ENCODE results near the gene SLC66A2.

The SLC66A2 gene

GRCh38 chr18:79917169-79917852 lies 34.1 kb downstream of the SLC66A2 start:
- no peak for DNase-seq

- DNase-seq = no peak
These were observed 34.8 kb downstream of the SLC66A2 start for GRCh38 chr18:79916546-79917168.

- DNase-seq = no peak
These were observed 35.3 kb downstream of the SLC66A2 start for GRCh38 chr18:79916128-79916494.

GRCh38 chr18:79915161-79916127 lies 36.0 kb downstream of the SLC66A2 start:
- DNase-seq = no peak

- DNase-seq = no peak
These were observed 36.8 kb downstream of the SLC66A2 start for GRCh38 chr18:79914614-79915160.

GRCh38 chr18:79912994-79913831 lies 38.2 kb downstream of the SLC66A2 start:
- DNase-seq = no peak

GRCh38 chr18:79912409-79912991 lies 39.0 kb downstream of the SLC66A2 start:
- DNase-seq = no peak

- DNase-seq = no peak
These were observed 39.8 kb downstream of the SLC66A2 start for GRCh38 chr18:79911344-79912270.

- DNase-seq = no peak
These were observed 40.7 kb downstream of the SLC66A2 start for GRCh38 chr18:79910563-79911343.

GRCh38 chr18:79906706-79907105 lies 44.7 kb downstream of the SLC66A2 start:
- DNase-seq = no peak

- DNase-seq = no peak
These were observed 45.5 kb downstream of the SLC66A2 start for GRCh38 chr18:79905993-79906392.

GRCh38 chr18:79905389-79905911 lies 46.0 kb downstream of the SLC66A2 start:
- no peak for DNase-seq

- DNase-seq = no peak
These were observed 46.9 kb downstream of the SLC66A2 start for GRCh38 chr18:79904357-79905147.

- DNase-seq = no peak
These were observed 47.6 kb downstream of the SLC66A2 start for GRCh38 chr18:79903787-79904356.

- DNase-seq = no peak
These were observed 48.3 kb downstream of the SLC66A2 start for GRCh38 chr18:79903071-79903635.

GRCh38 chr18:79902640-79903039 lies 48.8 kb downstream of the SLC66A2 start:
- DNase-seq = no peak

GRCh38 chr18:79902075-79902474 lies 49.4 kb downstream of the SLC66A2 start:
- DNase-seq = no peak

GRCh38 chr18:79901665-79902064 lies 49.8 kb downstream of the SLC66A2 start:
- no peak for DNase-seq

All from NCI-H510A (cell line).